ENCODE measurements around the gene SLC22A2. TPM values are rescaled to one million over a fixed set of nuclear protein-coding genes. Genes with fewer than 3 reads are reported as not detected.

SLC22A2 gene
- total RNA-seq, 2 experiments from 2014 or later: not detected

GRCh38 chr6:160178271-160178670 lies 80.3 kb downstream of the SLC22A2 start:
- no peaks in the 10 kb centered on the region for H3K36me3 Mint-ChIP-seq (ENCODE audit: low read depth)
- ChIA-PET POLR2A (no interaction called here), CTCF (no interaction called here)
- H3K9me3 Mint-ChIP-seq: no peaks in the 10 kb centered on the region
- H3K27me3 Mint-ChIP-seq: peaks cover 5% of the 10 kb centered on the region
- no peak for DNase-seq
- H3K4me1 Mint-ChIP-seq: no peaks in the 10 kb centered on the region
- H3K27ac Mint-ChIP-seq: no peak overlapping the region
- no peak overlapping the region for H3K4me3 Mint-ChIP-seq

DNA sequence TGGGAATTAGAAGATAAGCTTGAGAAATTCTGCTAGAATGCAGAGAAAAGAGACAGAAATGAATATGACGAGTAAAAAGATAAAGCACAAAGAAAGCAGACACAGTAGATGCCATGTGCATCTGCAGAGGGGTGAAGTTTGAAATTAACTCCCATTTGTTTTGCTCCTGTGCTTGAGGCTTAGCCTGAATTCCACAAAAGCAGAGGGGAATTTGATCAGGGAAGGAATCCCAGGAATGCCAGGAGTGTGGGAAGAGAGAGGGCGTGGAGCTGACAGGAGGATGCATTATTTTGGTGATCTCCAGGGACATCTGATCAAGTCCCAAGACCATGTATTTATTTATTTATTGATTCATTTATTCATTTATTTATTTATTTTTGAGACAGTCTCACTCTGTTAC lies 81.4 kb downstream of the SLC22A2 start:
- peaks cover 5% of the 10 kb centered on the region for H3K27me3 Mint-ChIP-seq
- H3K27ac Mint-ChIP-seq: no peak overlapping the region
- ChIA-PET CTCF (no interaction called here), POLR2A (no interaction called here)
- H3K4me3 Mint-ChIP-seq: no peak overlapping the region
- DNase-seq: no peak
- no peaks in the 10 kb centered on the region for H3K9me3 Mint-ChIP-seq
- H3K4me1 Mint-ChIP-seq: no peaks in the 10 kb centered on the region
- no peaks in the 10 kb centered on the region for H3K36me3 Mint-ChIP-seq (ENCODE audit: low read depth)

DNA sequence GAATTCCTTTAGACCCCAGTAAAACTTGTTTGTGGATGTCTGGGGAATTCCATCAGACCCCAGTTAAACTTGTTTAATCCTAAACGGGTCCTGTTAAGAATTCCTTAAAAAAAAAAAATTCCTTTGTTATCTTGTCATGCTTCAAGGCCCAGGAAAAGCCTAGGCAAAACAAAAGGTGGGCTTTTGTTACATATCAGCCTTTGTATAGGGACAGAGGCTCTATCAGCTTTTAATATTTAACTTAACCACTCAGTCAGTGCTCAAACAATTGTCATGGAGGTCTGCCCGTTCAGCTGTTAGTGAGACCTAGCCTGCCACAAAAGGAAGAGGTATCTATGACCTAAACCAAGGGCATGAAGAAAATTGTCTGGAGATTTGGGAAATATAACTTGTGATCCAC lies 83.9 kb downstream of the SLC22A2 start:
- Mint-ChIP-seq H3K4me3 (no peak overlapping the region), H3K27ac (no peak overlapping the region)
- POLR2A ChIA-PET: no interaction called here

GRCh38 chr6:160173806-160174527 lies 84.7 kb downstream of the SLC22A2 start:
- no peaks in the 10 kb centered on the region for H3K36me3 Mint-ChIP-seq (ENCODE audit: low read depth)
- no peaks in the 10 kb centered on the region for H3K4me1 Mint-ChIP-seq
- ChIA-PET POLR2A (no interaction called here), CTCF (no interaction called here)
- H3K27me3 Mint-ChIP-seq: peaks cover 12% of the 10 kb centered on the region
- no peak overlapping the region for H3K27ac Mint-ChIP-seq
- H3K4me3 Mint-ChIP-seq: no peak overlapping the region
- DNase-seq: no peak
- no peaks in the 10 kb centered on the region for H3K9me3 Mint-ChIP-seq

More for the DNA sequence above, 83.9 kb downstream of the SLC22A2 start:
- H3K27me3 Mint-ChIP-seq: peaks cover 12% of the 10 kb centered on the region
- DNase-seq: no peak
- H3K9me3 Mint-ChIP-seq: no peaks in the 10 kb centered on the region
- CTCF ChIA-PET: no interaction called here
- no peaks in the 10 kb centered on the region for H3K36me3 Mint-ChIP-seq (ENCODE audit: low read depth)
- H3K4me1 Mint-ChIP-seq: no peaks in the 10 kb centered on the region

DNA sequence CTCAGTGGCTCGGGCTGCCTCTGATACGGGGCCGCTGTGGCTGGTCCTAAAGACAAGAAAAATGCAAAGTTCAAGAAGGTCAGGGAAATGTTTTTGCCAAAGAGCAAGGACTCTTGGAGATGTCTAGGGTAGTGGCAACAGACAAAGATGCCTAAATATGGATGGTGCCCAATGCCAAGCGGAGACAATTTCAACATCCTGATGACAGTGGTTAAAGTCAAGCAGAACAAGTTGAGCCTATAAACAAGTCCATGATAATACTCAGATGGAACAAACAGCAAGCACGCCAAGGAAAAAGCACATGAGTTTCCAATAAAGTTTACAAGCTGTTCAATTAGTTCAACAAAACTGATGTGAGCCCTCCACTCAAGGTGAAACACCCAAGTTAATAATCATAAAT lies 85.9 kb downstream of the SLC22A2 start:
- no peak overlapping the region for H3K4me3 Mint-ChIP-seq
- H3K27me3 Mint-ChIP-seq: peaks cover 9% of the 10 kb centered on the region
- no peak overlapping the region for H3K27ac Mint-ChIP-seq
- ChIA-PET CTCF (no interaction called here), POLR2A (no interaction called here)
- DNase-seq: no peak
- H3K36me3 Mint-ChIP-seq (ENCODE audit: low read depth): no peaks in the 10 kb centered on the region
- H3K4me1 Mint-ChIP-seq: no peaks in the 10 kb centered on the region
- no peaks in the 10 kb centered on the region for H3K9me3 Mint-ChIP-seq

DNA sequence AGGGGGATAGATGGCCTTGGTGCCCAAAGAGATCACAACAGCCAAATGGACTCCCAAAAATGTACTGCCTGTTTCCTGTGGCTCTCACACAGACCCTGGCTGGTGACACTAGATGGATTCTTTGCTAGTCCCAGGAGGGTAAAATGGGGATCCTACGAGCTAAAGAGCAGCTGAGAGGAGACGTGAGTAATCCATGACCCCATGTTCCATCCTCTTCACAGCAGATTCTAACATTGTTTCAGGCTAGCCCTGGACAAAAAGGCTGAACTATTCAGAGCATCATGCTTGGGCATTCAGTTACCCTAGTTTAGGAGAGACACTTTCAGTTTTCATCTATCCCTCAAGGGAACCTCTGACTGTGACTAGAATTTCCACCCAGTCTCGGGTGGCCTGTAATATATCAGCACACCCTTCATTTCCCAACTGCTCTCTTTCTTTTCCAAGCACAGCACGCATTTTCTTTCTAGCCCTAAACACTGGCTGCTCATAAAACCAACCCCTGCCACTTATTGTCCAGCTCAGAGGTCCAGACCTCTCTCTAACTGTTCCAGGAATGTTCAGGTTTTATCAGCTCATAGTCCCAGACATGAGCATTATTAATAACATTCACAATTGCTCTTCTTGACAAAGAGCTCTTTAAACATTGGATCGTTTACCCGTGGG lies 88.5 kb downstream of the SLC22A2 start:
- H3K9me3 Mint-ChIP-seq: no peaks in the 10 kb centered on the region
- DNase-seq: no peak
- H3K27me3 Mint-ChIP-seq: peaks cover 7% of the 10 kb centered on the region
- no peaks in the 10 kb centered on the region for H3K4me1 Mint-ChIP-seq
- H3K36me3 Mint-ChIP-seq (ENCODE audit: low read depth): no peaks in the 10 kb centered on the region
- ChIA-PET CTCF (no interaction called here), POLR2A (no interaction called here)
- no peak overlapping the region for H3K4me3 Mint-ChIP-seq
- no peak overlapping the region for H3K27ac Mint-ChIP-seq

- DNase-seq: no peak
- Mint-ChIP-seq H3K27ac (no peak overlapping the region), H3K27me3 (peaks cover 9% of the 10 kb centered on the region), H3K4me3 (no peak overlapping the region), H3K4me1 (no peaks in the 10 kb centered on the region), H3K36me3 (ENCODE audit: low read depth) (no peaks in the 10 kb centered on the region), H3K9me3 (no peaks in the 10 kb centered on the region)
- ChIA-PET POLR2A (no interaction called here), CTCF (no interaction called here)
Measured at GRCh38 chr6:160167604-160168399, 90.8 kb downstream of the SLC22A2 start.

Other genes with a start within 250 kb of the SLC22A2 start
- under 1 TPM; 0.25 to 0.67 TPM for gene SLC22A1, start 137.0 kb downstream of the SLC22A2 start, total RNA-seq
- gene SLC22A3, start 89.6 kb upstream of the SLC22A2 start, total RNA-seq: not detected

Data from activated CD4-positive, alpha-beta T cell treated with anti-CD3 and anti-CD28 coated beads, Interleukin-2, amount 10 ng/mL, durations not matched to agents 7 days and 5 days (primary cell).